NOMO-1 treated with dmso at 0.1 percent for 144 hours (cell line): Measurements from ENCODE around the gene ORMDL1.

Experiments used
- DNase-seq: peaks from one replicate; lab custom pipeline; 2025; ENCODE audit not compliant: unreplicated experiment; lab: John Stamatoyannopoulos, UW

The ORMDL1 gene

GRCh38 chr2:189783927-189784867 is at the start of gene ORMDL1, which contains the start of gene PMS1:
TSS of gene ORMDL1 (minus strand) at chr2:189784339. CDS start at chr2:189782595, 1,744 bp downstream.
TSS of gene PMS1 (plus strand) at chr2:189784450. CDS start at chr2:189791810, 7,360 bp downstream.
- DNase-seq, result peak; percentile 88

GRCh38 chr2:189830510-189830909 is 46.4 kb upstream of the ORMDL1 start:
- no peak for DNase-seq

GRCh38 chr2:189829102-189829833 is 45.1 kb upstream of the ORMDL1 start:
- no peak for DNase-seq

GRCh38 chr2:189826039-189826438 is 41.9 kb upstream of the ORMDL1 start:
- no peak for DNase-seq

GRCh38 chr2:189824694-189825396 is 40.7 kb upstream of the ORMDL1 start:
- no peak for DNase-seq

GRCh38 chr2:189821953-189822748 is 38.0 kb upstream of the ORMDL1 start:
- DNase-seq, result no peak

GRCh38 chr2:189819297-189819704 is 35.2 kb upstream of the ORMDL1 start:
- no peak for DNase-seq

GRCh38 chr2:189818249-189819038 is 34.3 kb upstream of the ORMDL1 start:
- DNase-seq, result no peak

- DNase-seq, result no peak
Measured at GRCh38 chr2:189803431-189803830, 19.3 kb upstream of the ORMDL1 start.

GRCh38 chr2:189802396-189802912 is 18.3 kb upstream of the ORMDL1 start:
- no peak for DNase-seq

- DNase-seq, result no peak
Measured at GRCh38 chr2:189799531-189799930, 15.4 kb upstream of the ORMDL1 start.

- DNase-seq, result no peak
Measured at GRCh38 chr2:189799030-189799331, 14.8 kb upstream of the ORMDL1 start.

- no peak for DNase-seq
Measured at GRCh38 chr2:189798312-189799029, 14.3 kb upstream of the ORMDL1 start.

- DNase-seq, result no peak
Measured at GRCh38 chr2:189797902-189798301, 13.8 kb upstream of the ORMDL1 start.

- no peak for DNase-seq
Measured at GRCh38 chr2:189794310-189794709, 10.2 kb upstream of the ORMDL1 start.

- no peak for DNase-seq
Measured at GRCh38 chr2:189791338-189792042, 7.4 kb upstream of the ORMDL1 start.

GRCh38 chr2:189783451-189783926 is 650 bp downstream of the ORMDL1 start:
- peak; percentile 24 for DNase-seq

GRCh38 chr2:189782221-189782671 is 1.9 kb downstream of the ORMDL1 start:
- DNase-seq, result peak; percentile 34
